Measurements from ENCODE around the gene MARVELD1. TPM values are rescaled to one million over a fixed set of nuclear protein-coding genes. Genes with fewer than 3 reads are reported as not detected.
A peak's percentile ranks its signal among the peaks of the same experiment; 100 is the strongest.

Gene MARVELD1
- total RNA-seq, 2 experiments from 2014 or later: 0.13 TPM; not detected in 1

DNA sequence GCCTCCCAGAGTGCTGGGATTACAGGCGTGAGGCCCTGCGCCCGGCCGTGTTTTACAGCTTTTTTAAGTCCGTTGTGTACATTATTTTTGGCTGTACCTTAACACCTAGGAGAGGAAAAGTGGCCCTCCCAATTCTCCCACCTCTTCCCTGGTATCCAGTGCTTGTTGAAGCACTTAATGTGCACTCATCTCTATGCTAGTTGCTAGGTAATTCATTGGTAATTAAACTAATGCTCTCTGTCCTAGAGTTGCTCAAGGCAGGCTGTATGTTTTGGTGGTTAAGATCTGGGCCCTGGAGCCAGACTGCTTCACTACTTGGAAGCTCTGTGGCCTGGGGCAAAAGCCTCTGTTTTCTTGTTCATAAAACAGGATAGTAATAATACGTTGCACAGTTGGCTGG is 46.1 kb upstream of the MARVELD1 start:
- H3K27ac ChIP-seq (ENCODE audit: low read depth, low read length, poor library complexity, severe bottlenecking): no peak overlapping the region
- no peaks in the 10 kb centered on the region for H3K9me3 ChIP-seq (ENCODE audit: low read length)
- intact Hi-C loops (cut with micrococcal nuclease; ENCODE audit: unreplicated experiment): no loop called here
- no peaks in the 10 kb centered on the region for H4K20me1 ChIP-seq (ENCODE audit: insufficient read depth, low read length)
- CTCF ChIA-PET (ENCODE audit: unreplicated experiment): no interaction called here
- H3K4me2 ChIP-seq (ENCODE audit: low read length): no peak overlapping the region
- no peak for DNase-seq (ENCODE audit: low spot score)
- no peaks in the 10 kb centered on the region for H3K9me2 ChIP-seq (ENCODE audit: insufficient read depth, low read length)
- H2AFZ ChIP-seq (ENCODE audit: low read length): no peak overlapping the region
- no TSS peak for BruUV-seq (replicated peaks)
- H3K79me2 ChIP-seq (ENCODE audit: insufficient read depth, low read depth, low read length): no peaks in the 10 kb centered on the region
- H3K4me3 ChIP-seq (ENCODE audit: low read depth, low read length, poor library complexity, severe bottlenecking): no peak overlapping the region
- peaks cover 52% of the 10 kb centered on the region for H3K36me3 ChIP-seq (ENCODE audit: insufficient read depth, low read length)
- TF ChIP-seq EZH2phosphoT487 (IDR thresholded peaks at IDR 0.05; ENCODE audit: borderline replicate concordance, low read depth, low read length): no peak
- H3K4me1 ChIP-seq (ENCODE audit: insufficient read depth, low read length, poor library complexity, severe bottlenecking): no peaks in the 10 kb centered on the region
- POLR2A ChIA-PET: no interaction called here

DNA sequence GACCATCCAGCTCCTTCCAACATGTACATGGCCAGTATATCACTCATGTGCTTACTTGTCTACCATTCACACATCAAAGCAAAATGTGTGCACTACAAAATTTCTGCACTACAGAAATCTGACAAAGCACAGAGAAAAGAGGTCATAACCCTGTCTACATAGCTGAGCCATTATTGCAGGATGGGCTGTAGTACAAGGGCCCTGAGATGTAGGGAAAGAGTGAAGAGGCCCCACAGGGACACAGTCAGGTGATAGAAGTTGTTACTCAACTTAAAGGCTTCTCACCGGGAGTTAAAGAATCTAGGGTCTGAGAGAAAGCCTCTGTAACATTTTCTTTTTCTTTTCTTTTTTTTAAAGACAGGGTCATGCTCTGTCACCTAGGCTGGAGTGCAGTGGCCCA is 44.0 kb upstream of the MARVELD1 start:
- no peak overlapping the region for H3K27ac ChIP-seq (ENCODE audit: low read depth, low read length, poor library complexity, severe bottlenecking)
- BruUV-seq (replicated peaks): no TSS peak
- H3K4me2 ChIP-seq (ENCODE audit: low read length): no peak overlapping the region
- intact Hi-C loops (cut with micrococcal nuclease; ENCODE audit: unreplicated experiment): no loop called here
- H2AFZ ChIP-seq (ENCODE audit: low read length): no peak overlapping the region
- no peaks in the 10 kb centered on the region for H3K9me2 ChIP-seq (ENCODE audit: insufficient read depth, low read length)
- no peaks in the 10 kb centered on the region for H3K9me3 ChIP-seq (ENCODE audit: low read length)
- peaks cover 48% of the 10 kb centered on the region for H3K36me3 ChIP-seq (ENCODE audit: insufficient read depth, low read length)
- no peaks in the 10 kb centered on the region for H3K4me1 ChIP-seq (ENCODE audit: insufficient read depth, low read length, poor library complexity, severe bottlenecking)
- DNase-seq (ENCODE audit: low spot score): no peak
- ChIA-PET CTCF (ENCODE audit: unreplicated experiment) (no interaction called here), POLR2A (no interaction called here)
- no peaks in the 10 kb centered on the region for H4K20me1 ChIP-seq (ENCODE audit: insufficient read depth, low read length)
- no peaks in the 10 kb centered on the region for H3K79me2 ChIP-seq (ENCODE audit: insufficient read depth, low read depth, low read length)
- no peak for TF ChIP-seq EZH2phosphoT487 (IDR thresholded peaks at IDR 0.05; ENCODE audit: borderline replicate concordance, low read depth, low read length)
- TF ChIP-seq, protein P1, sequence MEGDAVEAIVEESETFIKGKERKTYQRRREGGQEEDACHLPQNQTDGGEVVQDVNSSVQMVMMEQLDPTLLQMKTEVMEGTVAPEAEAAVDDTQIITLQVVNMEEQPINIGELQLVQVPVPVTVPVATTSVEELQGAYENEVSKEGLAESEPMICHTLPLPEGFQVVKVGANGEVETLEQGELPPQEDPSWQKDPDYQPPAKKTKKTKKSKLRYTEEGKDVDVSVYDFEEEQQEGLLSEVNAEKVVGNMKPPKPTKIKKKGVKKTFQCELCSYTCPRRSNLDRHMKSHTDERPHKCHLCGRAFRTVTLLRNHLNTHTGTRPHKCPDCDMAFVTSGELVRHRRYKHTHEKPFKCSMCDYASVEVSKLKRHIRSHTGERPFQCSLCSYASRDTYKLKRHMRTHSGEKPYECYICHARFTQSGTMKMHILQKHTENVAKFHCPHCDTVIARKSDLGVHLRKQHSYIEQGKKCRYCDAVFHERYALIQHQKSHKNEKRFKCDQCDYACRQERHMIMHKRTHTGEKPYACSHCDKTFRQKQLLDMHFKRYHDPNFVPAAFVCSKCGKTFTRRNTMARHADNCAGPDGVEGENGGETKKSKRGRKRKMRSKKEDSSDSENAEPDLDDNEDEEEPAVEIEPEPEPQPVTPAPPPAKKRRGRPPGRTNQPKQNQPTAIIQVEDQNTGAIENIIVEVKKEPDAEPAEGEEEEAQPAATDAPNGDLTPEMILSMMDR (conservative IDR thresholded peaks at IDR 0.05; ENCODE audit: low read length): no peak
- no peak overlapping the region for H3K4me3 ChIP-seq (ENCODE audit: low read depth, low read length, poor library complexity, severe bottlenecking)

DNA sequence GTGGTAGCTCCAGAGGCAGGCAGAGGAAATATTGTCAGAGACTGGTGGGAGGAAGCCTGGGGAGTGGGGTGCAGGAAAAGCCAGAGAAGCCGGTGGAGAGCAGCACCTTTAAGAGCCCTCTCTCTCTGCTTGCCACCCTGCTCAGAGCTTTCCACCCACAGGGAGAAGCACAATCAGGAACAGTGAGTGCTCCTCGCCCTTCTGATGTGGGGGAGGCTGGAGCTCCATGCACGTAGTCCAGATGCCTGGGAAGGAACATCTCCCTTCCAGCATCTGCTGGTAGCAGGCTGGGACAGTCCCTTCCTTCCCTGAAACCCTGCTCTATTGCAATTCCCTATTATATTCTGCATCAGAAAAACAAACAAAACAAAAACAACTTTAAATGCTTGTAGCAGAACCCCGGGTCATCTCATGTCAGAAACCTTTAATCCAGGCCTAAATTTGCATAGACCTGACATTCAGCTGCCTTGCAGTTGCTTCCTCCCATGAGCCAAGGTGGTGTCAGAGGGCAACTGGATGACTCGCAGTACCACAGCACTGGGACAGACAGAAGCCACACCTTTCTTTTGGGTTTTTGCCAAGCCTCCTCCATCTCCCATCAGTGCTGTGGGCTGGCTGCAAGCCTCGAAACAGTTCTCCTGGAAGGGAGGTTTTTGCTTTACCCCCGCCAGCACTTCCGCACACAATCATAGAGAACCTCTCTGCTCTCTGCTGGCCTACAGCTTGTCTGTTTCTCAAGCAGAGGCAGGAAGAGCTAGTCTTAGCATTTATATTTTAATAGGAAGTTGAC is 39.6 kb upstream of the MARVELD1 start:
- intact Hi-C loops (cut with micrococcal nuclease; ENCODE audit: unreplicated experiment): no loop called here
- Histone ChIP-seq H3K9me2 (ENCODE audit: insufficient read depth, low read length) (no peaks in the 10 kb centered on the region), H3K79me2 (ENCODE audit: insufficient read depth, low read depth, low read length) (no peaks in the 10 kb centered on the region), H3K4me1 (ENCODE audit: insufficient read depth, low read length, poor library complexity, severe bottlenecking) (peaks cover 9% of the 10 kb centered on the region), H3K4me2 (ENCODE audit: low read length) (no peak overlapping the region), H2AFZ (ENCODE audit: low read length) (no peak overlapping the region), H3K9me3 (ENCODE audit: low read length) (no peaks in the 10 kb centered on the region), H3K27ac (ENCODE audit: low read depth, low read length, poor library complexity, severe bottlenecking) (no peak overlapping the region), H3K36me3 (ENCODE audit: insufficient read depth, low read length) (peaks cover 37% of the 10 kb centered on the region), H4K20me1 (ENCODE audit: insufficient read depth, low read length) (no peaks in the 10 kb centered on the region), H3K4me3 (ENCODE audit: low read depth, low read length, poor library complexity, severe bottlenecking) (no peak overlapping the region)
- TF ChIP-seq EZH2phosphoT487 (IDR thresholded peaks at IDR 0.05; ENCODE audit: borderline replicate concordance, low read depth, low read length): no peak
- TF ChIP-seq, protein P1 (conservative IDR thresholded peaks at IDR 0.05; ENCODE audit: low read length): no peak
- POLR2A ChIA-PET: interaction anchor here (0.5 kb wide), 1 partner anchor 12 kb away, joined by 5 read pairs; no protein-coding TSS in a partner anchor
- no peak for DNase-seq (ENCODE audit: low spot score)
- CTCF ChIA-PET (ENCODE audit: unreplicated experiment): no interaction called here
- TSS peak; percentile 15 for BruUV-seq (replicated peaks)
